Measurements from ENCODE around the gene SND1.

SND1 gene

GRCh38 chr7:127776776-127777386, 124.9 kb downstream of the SND1 start:
- no peak for DNase-seq

GRCh38 chr7:127780489-127780888, 128.5 kb downstream of the SND1 start:
- DNase-seq, result no peak

- no peak for DNase-seq
Measured at GRCh38 chr7:127781081-127781480, 129.1 kb downstream of the SND1 start.

GRCh38 chr7:127782075-127782474, 130.1 kb downstream of the SND1 start:
- no peak for DNase-seq

- no peak for DNase-seq
Measured at GRCh38 chr7:127782654-127783559, 130.9 kb downstream of the SND1 start.

GRCh38 chr7:127786184-127786583, 134.2 kb downstream of the SND1 start:
- no peak for DNase-seq

- DNase-seq, result no peak
Measured at GRCh38 chr7:127789031-127789430, 137.0 kb downstream of the SND1 start.

GRCh38 chr7:127791446-127792189, 139.6 kb downstream of the SND1 start:
- no peak for DNase-seq

- DNase-seq, result no peak
Measured at GRCh38 chr7:127792528-127793342, 140.7 kb downstream of the SND1 start.

- DNase-seq, result no peak
Measured at GRCh38 chr7:127793582-127793981, 141.6 kb downstream of the SND1 start.

- DNase-seq, result no peak
Measured at GRCh38 chr7:127794136-127794535, 142.1 kb downstream of the SND1 start.

GRCh38 chr7:127794551-127794950, 142.6 kb downstream of the SND1 start:
- no peak for DNase-seq

GRCh38 chr7:127798023-127798422, 146.0 kb downstream of the SND1 start:
- DNase-seq, result no peak

GRCh38 chr7:127798769-127799372, 146.9 kb downstream of the SND1 start:
- DNase-seq, result no peak

- DNase-seq, result no peak
Measured at GRCh38 chr7:127799535-127800305, 147.7 kb downstream of the SND1 start.

- no peak for DNase-seq
Measured at GRCh38 chr7:127802845-127803244, 150.9 kb downstream of the SND1 start.

- no peak for DNase-seq
Measured at GRCh38 chr7:127803626-127804025, 151.6 kb downstream of the SND1 start.

- DNase-seq, result no peak
Measured at GRCh38 chr7:127807340-127807739, 155.3 kb downstream of the SND1 start.

- no peak for DNase-seq
Measured at GRCh38 chr7:127807829-127808228, 155.8 kb downstream of the SND1 start.

GRCh38 chr7:127809261-127809702, 157.3 kb downstream of the SND1 start:
- no peak for DNase-seq

GRCh38 chr7:127810113-127810512, 158.1 kb downstream of the SND1 start:
- DNase-seq, result no peak

All from right hindlimb (tissue), 1 donor.